GM21367 (cell line): ENCODE results near the gene OCLN.
"Not testable (repeated sequence)": the region's sequence is repeated elsewhere in the genome, so short reads cannot be mapped to it uniquely, and the experiment has no call there.

Experiments used
- ATAC-seq: cut with Tn5 transposase; IDR thresholded peaks from one replicate; pipeline ENCODE4 v1.9.1; 2021; ENCODE audit not compliant: unreplicated experiment

Gene OCLN

GRCh38 chr5:69489246-69489645 lies 3.3 kb upstream of the OCLN start:
- no peak for ATAC-seq

- no peak for ATAC-seq
These were observed 1.6 kb upstream of the OCLN start for GRCh38 chr5:69491027-69491426.

- no peak for ATAC-seq
These were observed 676 bp upstream of the OCLN start for GRCh38 chr5:69491838-69492390.

GRCh38 chr5:69492923-69493395 lies 369 bp downstream of the OCLN start:
- ATAC-seq, result no peak

- no peak for ATAC-seq
These were observed 975 bp downstream of the OCLN start for GRCh38 chr5:69493396-69494133.

- ATAC-seq, result no peak
These were observed 1.9 kb downstream of the OCLN start for GRCh38 chr5:69494452-69494851.

GRCh38 chr5:69497006-69497520 lies 4.5 kb downstream of the OCLN start:
- no peak for ATAC-seq

GRCh38 chr5:69498384-69498783 lies 5.8 kb downstream of the OCLN start:
- no peak for ATAC-seq

- ATAC-seq, result no peak
These were observed 9.8 kb downstream of the OCLN start for GRCh38 chr5:69502367-69502766.

GRCh38 chr5:69502767-69503488 lies 10.3 kb downstream of the OCLN start:
- ATAC-seq, result no peak

- ATAC-seq, result no peak
These were observed 11.4 kb downstream of the OCLN start for GRCh38 chr5:69504036-69504435.

- no peak for ATAC-seq
These were observed 12.7 kb downstream of the OCLN start for GRCh38 chr5:69505306-69505705.

GRCh38 chr5:69509212-69509611 lies 16.6 kb downstream of the OCLN start:
- ATAC-seq, result no peak

GRCh38 chr5:69510694-69511093 lies 18.1 kb downstream of the OCLN start:
- ATAC-seq, result no peak

- no peak for ATAC-seq
These were observed 20.2 kb downstream of the OCLN start for GRCh38 chr5:69512740-69513260.

- not testable (repeated sequence) for ATAC-seq
These were observed 23.0 kb downstream of the OCLN start for GRCh38 chr5:69515570-69515969.

GRCh38 chr5:69516769-69517168 lies 24.2 kb downstream of the OCLN start:
- no peak for ATAC-seq

- no peak for ATAC-seq
These were observed 25.2 kb downstream of the OCLN start for GRCh38 chr5:69517763-69518212.

GRCh38 chr5:69519285-69519684 lies 26.7 kb downstream of the OCLN start:
- no peak for ATAC-seq

GRCh38 chr5:69522035-69522434 lies 29.4 kb downstream of the OCLN start:
- ATAC-seq, result no peak

GRCh38 chr5:69525490-69525889 lies 32.9 kb downstream of the OCLN start:
- no peak for ATAC-seq

- no peak for ATAC-seq
These were observed 34.1 kb downstream of the OCLN start for GRCh38 chr5:69526660-69527059.
